ENCODE data around the gene DGUOK.

DGUOK gene

GRCh38 chr2:73907840-73908452, 18.7 kb upstream of the DGUOK start:
- TF ChIP-seq CTCF (IDR thresholded peaks at IDR 0.05) = no peak

DNA sequence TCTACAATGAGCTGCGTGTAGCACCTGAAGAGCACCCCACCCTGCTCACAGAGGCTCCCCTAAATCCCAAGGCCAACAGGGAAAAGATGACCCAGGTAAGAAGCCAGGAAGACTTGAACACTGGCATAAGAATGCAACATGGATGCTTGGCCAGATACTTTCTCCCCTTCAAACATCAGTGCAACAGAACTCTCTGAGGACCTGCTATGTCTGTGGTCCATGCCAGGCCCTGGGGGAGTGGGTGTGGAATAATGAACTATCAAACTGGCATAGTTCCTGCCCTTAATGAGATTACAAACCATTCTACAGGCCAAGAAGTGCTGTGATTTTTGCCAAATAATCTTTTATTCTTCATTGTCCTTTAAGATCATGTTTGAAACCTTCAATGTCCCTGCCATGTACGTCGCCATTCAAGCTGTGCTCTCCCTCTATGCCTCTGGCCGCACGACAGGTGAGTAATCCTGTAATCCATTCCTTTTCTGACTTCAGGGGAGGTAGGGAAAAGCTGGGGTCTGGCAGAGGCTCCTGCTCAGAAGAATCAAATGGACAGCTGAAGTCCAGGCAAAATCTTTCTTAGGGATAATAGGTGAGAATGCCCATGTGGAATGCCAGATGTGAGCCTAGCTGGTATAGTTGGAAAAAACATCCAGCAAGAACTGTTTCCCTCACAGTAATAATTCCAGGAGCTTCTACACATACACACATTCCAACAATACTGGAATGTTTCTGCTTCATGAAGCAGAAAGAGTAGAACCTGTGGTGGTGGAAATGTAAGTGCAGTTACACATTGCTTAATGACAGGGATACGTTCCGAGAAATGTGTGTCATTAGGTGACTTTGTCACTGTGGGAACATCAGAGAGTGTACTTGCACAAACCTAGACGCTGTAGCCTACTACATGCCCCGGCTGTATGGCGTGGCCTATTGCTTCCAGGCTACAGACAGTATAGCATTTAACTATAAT, 17.7 kb upstream of the DGUOK start:
- TF ChIP-seq CTCF (IDR thresholded peaks at IDR 0.05) = no peak

DNA sequence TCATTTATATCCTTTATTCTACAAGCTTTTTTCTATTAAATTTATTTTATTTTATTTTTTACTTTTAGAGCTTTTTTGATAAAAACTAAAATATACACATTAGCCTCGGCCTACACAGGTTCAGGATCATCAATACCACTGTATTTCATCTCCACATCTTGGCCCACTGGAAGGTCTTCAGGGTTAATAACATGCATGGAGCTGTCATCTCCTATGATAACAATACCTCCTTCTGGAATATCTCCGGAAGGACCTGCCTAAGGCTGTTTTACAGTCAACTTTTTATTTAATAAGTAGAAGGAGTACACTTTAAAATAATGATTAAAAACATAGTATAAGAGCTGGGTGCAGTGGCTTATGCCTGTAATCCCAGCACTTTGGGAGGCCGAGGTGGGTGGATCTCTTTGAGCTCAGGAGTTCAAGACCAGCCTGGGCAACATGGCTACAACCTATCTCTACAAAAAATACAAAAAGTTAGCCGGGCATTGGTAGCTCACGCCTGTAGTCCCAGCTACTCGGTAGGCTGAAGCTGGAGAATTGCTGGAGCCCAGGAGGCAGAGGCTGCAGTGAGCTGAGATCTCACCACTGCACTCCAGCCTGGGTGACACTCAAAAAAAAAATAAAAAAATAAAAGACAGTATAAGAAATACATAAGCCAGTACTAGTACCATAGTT, 15.7 kb upstream of the DGUOK start:
- no peak for TF ChIP-seq CTCF (IDR thresholded peaks at IDR 0.05)

GRCh38 chr2:73911548-73912208, 15.0 kb upstream of the DGUOK start:
- TF ChIP-seq CTCF (IDR thresholded peaks at IDR 0.05) = no peak

DNA sequence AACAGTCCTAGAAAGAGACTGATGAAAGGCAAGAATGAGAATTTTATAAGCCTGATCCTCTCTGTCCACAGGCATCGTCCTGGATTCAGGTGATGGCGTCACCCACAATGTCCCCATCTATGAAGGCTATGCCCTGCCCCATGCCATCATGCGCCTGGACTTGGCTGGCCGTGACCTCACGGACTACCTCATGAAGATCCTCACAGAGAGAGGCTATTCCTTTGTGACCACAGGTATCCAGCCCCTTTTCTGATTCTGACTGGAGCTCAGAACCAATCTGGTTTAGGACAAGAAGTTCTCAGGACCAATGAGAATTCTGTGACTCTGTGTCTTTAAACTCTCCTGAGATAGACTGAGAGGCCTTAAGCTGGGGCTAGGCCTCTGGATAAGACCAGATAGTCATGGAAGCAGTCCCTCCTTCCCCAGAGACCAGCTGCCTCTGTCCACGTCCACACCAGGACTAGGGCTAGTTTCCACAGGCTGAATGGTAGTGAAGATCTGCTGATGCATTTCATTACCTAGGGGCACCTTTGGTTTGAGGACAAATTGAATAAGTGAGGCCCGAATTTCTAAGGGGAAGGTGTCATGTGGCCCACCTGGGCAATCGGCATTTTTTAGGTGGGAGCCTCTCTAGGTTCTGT, 13.1 kb upstream of the DGUOK start:
- no peak for TF ChIP-seq CTCF (IDR thresholded peaks at IDR 0.05)

- no peak for TF ChIP-seq CTCF (IDR thresholded peaks at IDR 0.05)
Observed at GRCh38 chr2:73914667-73915066, 12.0 kb upstream of the DGUOK start.
